CD8-positive, alpha-beta memory T cell (primary cell): Measurements from ENCODE around the gene PSPH. TPM values are rescaled to one million over a fixed set of nuclear protein-coding genes. Genes with fewer than 3 reads are reported as not detected.
"Not testable (repeated sequence)": the region's sequence is repeated elsewhere in the genome, so short reads cannot be mapped to it uniquely, and the experiment has no call there.

Experiments used
- CTCF ChIA-PET: fragments of 350-600 bp; sonication (Branson Sonifier 250); formaldehyde crosslinking; loops from one replicate; lab custom pipeline; 2021; ENCODE audit warnings: antibody characterized with exemption; lab: Charles Lee
- POLR2A ChIA-PET: fragments of 350-600 bp; sonication (Branson Sonifier 250); formaldehyde crosslinking; loops from one replicate; lab custom pipeline; 2021; ENCODE audit warnings: antibody characterized with exemption; lab: Charles Lee
- DNase-seq, 5 donors: peaks; one replicate each; pipeline versions ENCODE4 v3.0.0 to v3.0.0-alpha.2; 2020 to 2022; ENCODE audit warnings: mixed read lengths in 1 of 5
- H3K27ac ChIP-seq: one replicate; pipeline ENCODE4 v1.7.0; 2013; ENCODE audit warnings: low read depth, mild to moderate bottlenecking, low read length, moderate library complexity
- H3K27me3 ChIP-seq: 2 replicates; pipeline ENCODE4 v1.7.0; 2013; ENCODE audit warnings: low read length, mild to moderate bottlenecking; ENCODE audit not compliant: insufficient read depth, poor library complexity, severe bottlenecking
- H3K36me3 ChIP-seq: 2 replicates; pipeline ENCODE4 v1.7.0; 2013; ENCODE audit warnings: mild to moderate bottlenecking, low read length, moderate library complexity; ENCODE audit not compliant: insufficient read depth
- H3K4me1 ChIP-seq: 2 replicates; pipeline ENCODE4 v1.7.0; 2013; ENCODE audit warnings: mild to moderate bottlenecking, low read length, moderate library complexity; ENCODE audit not compliant: insufficient read depth
- H3K4me3 ChIP-seq: 2 replicates; pipeline ENCODE4 v1.7.0; 2013; ENCODE audit warnings: mild to moderate bottlenecking, low read length
- H3K9me3 ChIP-seq: 2 replicates; pipeline ENCODE4 v1.7.0; 2013; ENCODE audit warnings: mild to moderate bottlenecking, low read length
- H3K27ac Mint-ChIP-seq, 8 donors: one replicate each; pipeline ENCODE4 v1.8.0; 2020 to 2021; ENCODE audit warnings: mixed read lengths in 8 of 8, mild to moderate bottlenecking in 6 of 8, inconsistent platforms in 3 of 8, moderate library complexity in 3 of 8
- H3K27me3 Mint-ChIP-seq, 2 donors: one replicate each; pipeline ENCODE4 v1.8.0; 2020 to 2021; ENCODE audit warnings: mixed read lengths in 2 of 2, mild to moderate bottlenecking in 1 of 2, moderate library complexity in 1 of 2
- H3K36me3 Mint-ChIP-seq, 3 donors: one replicate each; pipeline ENCODE4 v1.8.0; 2020 to 2021; ENCODE audit warnings: mixed read lengths in 3 of 3, inconsistent platforms in 1 of 3, mild to moderate bottlenecking in 1 of 3
- H3K4me1 Mint-ChIP-seq, 3 donors: one replicate each; pipeline ENCODE4 v1.8.0; 2020 to 2021; ENCODE audit warnings: mixed read lengths in 3 of 3, inconsistent platforms in 1 of 3, mild to moderate bottlenecking in 1 of 3
- H3K4me3 Mint-ChIP-seq, 7 donors: one replicate each; pipeline ENCODE4 v1.8.0; 2020 to 2021; ENCODE audit warnings: mixed read lengths in 7 of 7, mild to moderate bottlenecking in 6 of 7, moderate library complexity in 4 of 7, inconsistent platforms in 2 of 7
- H3K9me3 Mint-ChIP-seq, 5 donors: one replicate each; pipeline ENCODE4 v1.8.0; 2020 to 2022; ENCODE audit warnings: mixed read lengths in 5 of 5, mild to moderate bottlenecking in 3 of 5, moderate library complexity in 2 of 5, inconsistent platforms in 1 of 5
- polyA plus RNA-seq: library from polyadenylated mRNA; unstranded; fragments of 300-500 nt; fragmentation: Illumina TruSeq; gene quantifications from one replicate; pipeline ENCODE4 v1.2.3, GENCODE V29; 2021
- total RNA-seq, 2 experiments: library from RNA; stranded (reverse); gene quantifications; one replicate each; pipeline ENCODE4 v1.2.3, GENCODE V29; 2021

The PSPH gene
- total and polyA plus RNA-seq, 3 experiments from 2014 or later, result 3.9 to 26.7 (median 26.7) TPM

GRCh38 chr7:56017015-56017414 lies 34.2 kb downstream of the PSPH start:
- H3K27me3 Mint-ChIP-seq, H3K4me1 ChIP-seq, DNase-seq, H3K27me3 ChIP-seq, H3K27ac Mint-ChIP-seq, CTCF ChIA-PET, POLR2A ChIA-PET, H3K4me1 Mint-ChIP-seq, H3K4me3 ChIP-seq, H3K36me3 ChIP-seq, H3K27ac ChIP-seq, H3K9me3 Mint-ChIP-seq, H3K9me3 ChIP-seq, H3K4me3 Mint-ChIP-seq, H3K36me3 Mint-ChIP-seq: not testable (repeated sequence)

GRCh38 chr7:56009695-56010094 lies 41.5 kb downstream of the PSPH start:
- peaks cover 0 to 4% (median 1%) of the 10 kb centered on the region in 3 donors for H3K36me3 Mint-ChIP-seq
- H3K9me3 Mint-ChIP-seq, result no peaks in the 10 kb centered on the region
- H3K27me3 Mint-ChIP-seq, result no peaks in the 10 kb centered on the region
- CTCF ChIA-PET, result no interaction called here
- no peak overlapping the region for H3K4me3 Mint-ChIP-seq
- no peak overlapping the region for H3K27ac Mint-ChIP-seq
- Histone ChIP-seq H3K27ac (no peak overlapping the region), H3K4me3 (no peak overlapping the region), H3K9me3 (no peaks in the 10 kb centered on the region), H3K36me3 (no peaks in the 10 kb centered on the region), H3K27me3 (no peaks in the 10 kb centered on the region), H3K4me1 (no peaks in the 10 kb centered on the region)
- POLR2A ChIA-PET, result no interaction called here
- DNase-seq, result no peak
- H3K4me1 Mint-ChIP-seq, result no peaks in the 10 kb centered on the region

GRCh38 chr7:56007891-56008290 lies 43.4 kb downstream of the PSPH start:
- H3K27me3 ChIP-seq, result no peaks in the 10 kb centered on the region
- ChIA-PET CTCF (interaction anchor here (10.6 kb wide), 1 partner anchor 65 kb away, joined by 113 read pairs; no protein-coding TSS in a partner anchor), POLR2A (no interaction called here)
- no peaks in the 10 kb centered on the region for H3K36me3 ChIP-seq
- H3K27ac Mint-ChIP-seq, result no peak overlapping the region
- H3K9me3 ChIP-seq, result no peaks in the 10 kb centered on the region
- H3K36me3 Mint-ChIP-seq, result peaks cover 0 to 2% (median 0%) of the 10 kb centered on the region in 3 donors
- H3K9me3 Mint-ChIP-seq, result no peaks in the 10 kb centered on the region
- DNase-seq, result no peak
- H3K4me3 Mint-ChIP-seq, result no peak overlapping the region
- no peaks in the 10 kb centered on the region for H3K4me1 Mint-ChIP-seq
- no peaks in the 10 kb centered on the region for H3K27me3 Mint-ChIP-seq
- no peak overlapping the region for H3K27ac ChIP-seq
- H3K4me1 ChIP-seq, result no peaks in the 10 kb centered on the region
- H3K4me3 ChIP-seq, result no peak overlapping the region

GRCh38 chr7:56007167-56007652 lies 44.0 kb downstream of the PSPH start:
- CTCF ChIA-PET, result interaction anchor here (0.7 to 10.6 kb wide), 4 partner anchors 66 to 98 kb away, joined by 3 to 113 read pairs (median 3); no protein-coding TSS in a partner anchor
- H3K4me3 Mint-ChIP-seq, result no peak overlapping the region
- H3K9me3 Mint-ChIP-seq, result no peaks in the 10 kb centered on the region
- no peak overlapping the region for H3K27ac ChIP-seq
- H3K4me1 ChIP-seq, result no peaks in the 10 kb centered on the region
- no peaks in the 10 kb centered on the region for H3K36me3 ChIP-seq
- peaks cover 0 to 2% (median 0%) of the 10 kb centered on the region in 3 donors for H3K36me3 Mint-ChIP-seq
- POLR2A ChIA-PET, result no interaction called here
- H3K27me3 ChIP-seq, result no peaks in the 10 kb centered on the region
- H3K4me3 ChIP-seq, result no peak overlapping the region
- H3K27ac Mint-ChIP-seq, result peak overlapping the region in 1 of 8 donors; percentile 41
- no peak for DNase-seq
- no peaks in the 10 kb centered on the region for H3K9me3 ChIP-seq
- H3K4me1 Mint-ChIP-seq, result no peaks in the 10 kb centered on the region
- no peaks in the 10 kb centered on the region for H3K27me3 Mint-ChIP-seq

- POLR2A ChIA-PET, result no interaction called here
- H3K4me3 ChIP-seq, result no peak overlapping the region
Observed at GRCh38 chr7:56003749-56004148, 47.5 kb downstream of the PSPH start.

GRCh38 chr7:55996856-55997500 lies 54.3 kb downstream of the PSPH start:
- no peaks in the 10 kb centered on the region for H3K4me1 ChIP-seq
- H3K27me3 Mint-ChIP-seq, result no peaks in the 10 kb centered on the region
- H3K4me3 ChIP-seq, result no peak overlapping the region
- no peaks in the 10 kb centered on the region for H3K4me1 Mint-ChIP-seq
- H3K9me3 ChIP-seq, result no peaks in the 10 kb centered on the region
- no peaks in the 10 kb centered on the region for H3K27me3 ChIP-seq
- no peak overlapping the region for H3K4me3 Mint-ChIP-seq
- ChIA-PET CTCF (no interaction called here), POLR2A (no interaction called here)
- H3K27ac ChIP-seq, result no peak overlapping the region
- H3K36me3 ChIP-seq, result peaks cover 16% of the 10 kb centered on the region
- H3K27ac Mint-ChIP-seq, result peak overlapping the region in 1 of 8 donors; percentile 43
- no peaks in the 10 kb centered on the region for H3K9me3 Mint-ChIP-seq
- peaks cover 13 to 61% (median 26%) of the 10 kb centered on the region in 3 donors for H3K36me3 Mint-ChIP-seq
- no peak for DNase-seq

More at GRCh38 chr7:56003749-56004148, 47.5 kb downstream of the PSPH start:
- H3K4me1 ChIP-seq, result no peaks in the 10 kb centered on the region
- CTCF ChIA-PET, result interaction anchor here (1.7 to 10.6 kb wide), 2 partner anchors 15 to 70 kb away, joined by 4 to 113 read pairs; no protein-coding TSS in a partner anchor
- Mint-ChIP-seq H3K27me3 (no peaks in the 10 kb centered on the region), H3K4me3 (no peak overlapping the region), H3K9me3 (no peaks in the 10 kb centered on the region), H3K36me3 (peaks cover 0 to 12% (median 9%) of the 10 kb centered on the region in 3 donors), H3K27ac (no peak overlapping the region), H3K4me1 (no peaks in the 10 kb centered on the region)
- no peak for DNase-seq
- H3K27me3 ChIP-seq, result no peaks in the 10 kb centered on the region
- no peaks in the 10 kb centered on the region for H3K36me3 ChIP-seq
- no peak overlapping the region for H3K27ac ChIP-seq
- no peaks in the 10 kb centered on the region for H3K9me3 ChIP-seq

GRCh38 chr7:55992346-55992745 lies 58.9 kb downstream of the PSPH start:
- CTCF ChIA-PET, result no interaction called here
- Mint-ChIP-seq H3K27ac (peak overlapping the region in 1 of 8 donors; percentile 33), H3K4me1 (no peaks in the 10 kb centered on the region), H3K4me3 (no peak overlapping the region), H3K27me3 (no peaks in the 10 kb centered on the region), H3K36me3 (peaks cover 11 to 70% (median 20%) of the 10 kb centered on the region in 3 donors), H3K9me3 (no peaks in the 10 kb centered on the region)
- POLR2A ChIA-PET, result no interaction called here
- H3K4me1 ChIP-seq, result no peaks in the 10 kb centered on the region
- H3K9me3 ChIP-seq, result no peaks in the 10 kb centered on the region
- H3K4me3 ChIP-seq, result no peak overlapping the region
- H3K27me3 ChIP-seq, result no peaks in the 10 kb centered on the region
- H3K27ac ChIP-seq, result no peak overlapping the region
- H3K36me3 ChIP-seq, result peaks cover 15% of the 10 kb centered on the region
- no peak for DNase-seq

- H3K36me3 Mint-ChIP-seq, result peaks cover 4 to 73% (median 21%) of the 10 kb centered on the region in 3 donors
- Histone ChIP-seq H3K36me3 (peaks cover 18% of the 10 kb centered on the region), H3K4me3 (no peak overlapping the region), H3K27me3 (no peaks in the 10 kb centered on the region), H3K27ac (no peak overlapping the region), H3K9me3 (no peaks in the 10 kb centered on the region), H3K4me1 (no peaks in the 10 kb centered on the region)
- H3K27ac Mint-ChIP-seq, result no peak overlapping the region
- no peak overlapping the region for H3K4me3 Mint-ChIP-seq
- CTCF ChIA-PET, result no interaction called here
- no peaks in the 10 kb centered on the region for H3K27me3 Mint-ChIP-seq
- H3K4me1 Mint-ChIP-seq, result no peaks in the 10 kb centered on the region
- no peaks in the 10 kb centered on the region for H3K9me3 Mint-ChIP-seq
- no peak for DNase-seq
- POLR2A ChIA-PET, result no interaction called here
Observed at GRCh38 chr7:55983537-55983936, 67.7 kb downstream of the PSPH start.
